IPS-NIHi7 (cell line): ENCODE measurements around the gene PCNT.

ENCODE experiments used
- DNase-seq: peaks from one replicate; pipeline ENCODE4 v3.0.0; 2012; ENCODE audit warnings: mixed read lengths; ENCODE audit errors: extremely low spot score

PCNT gene

GRCh38 chr21:46323710-46324389, at the start of gene PCNT, which contains the start of gene C21orf58:
TSS of gene PCNT (plus strand) at chr21:46324156. CDS start at chr21:46324229, 73 bp downstream.
TSS of gene C21orf58 (minus strand) at chr21:46323870. CDS start at chr21:46322738, 1,132 bp downstream.
- peak; percentile 99 for DNase-seq

DNA sequence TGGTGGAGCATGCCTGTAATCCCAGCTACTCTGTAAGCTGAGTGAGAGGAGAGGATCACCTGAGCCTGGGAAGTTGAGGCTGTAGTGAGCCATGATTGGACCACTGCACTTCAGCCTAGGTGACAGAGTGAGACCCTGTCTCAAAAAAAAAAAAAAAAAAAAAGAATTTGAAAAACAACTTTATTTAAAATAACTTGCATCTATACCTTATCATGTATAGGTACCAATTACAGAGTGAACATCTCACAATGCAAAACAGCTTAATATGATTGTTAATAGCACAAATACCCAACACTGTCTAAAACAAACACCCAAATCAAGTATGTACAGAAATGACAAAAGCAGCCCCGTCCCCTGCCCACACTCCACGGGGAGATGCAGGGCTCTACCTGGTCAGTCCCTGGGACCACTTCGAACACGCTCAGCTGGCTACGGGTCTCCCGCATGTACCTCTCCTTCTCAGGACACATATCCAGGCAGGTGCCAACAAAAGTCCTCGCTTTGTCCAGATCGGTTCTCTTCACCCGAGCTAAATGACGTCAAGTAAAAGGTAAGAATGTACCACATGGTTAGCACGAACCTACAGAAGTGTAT, 49.1 kb upstream of the PCNT start:
- DNase-seq = no peak

- no peak for DNase-seq
Observed at GRCh38 chr21:46284077-46284644, 39.8 kb upstream of the PCNT start.

DNA sequence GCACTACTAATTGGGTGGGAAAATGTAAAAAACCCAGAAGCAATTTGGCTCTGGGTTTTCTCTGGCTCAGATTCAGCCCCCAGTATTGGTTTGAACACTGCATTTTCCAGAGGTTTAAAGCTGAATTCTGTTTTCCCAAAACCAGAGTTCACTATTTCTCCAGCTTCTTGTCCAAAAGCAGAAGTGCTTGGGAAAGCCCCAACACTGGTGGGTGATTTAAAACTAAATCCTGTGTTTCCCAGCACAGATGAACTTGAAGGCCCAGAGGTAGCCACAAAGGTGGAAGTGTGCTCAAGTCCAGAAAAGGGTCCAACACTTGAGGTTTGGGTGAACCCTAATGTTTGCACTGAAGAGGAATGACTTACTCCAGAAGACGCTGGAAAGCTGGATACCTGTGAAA, 39.2 kb upstream of the PCNT start:
- DNase-seq = no peak

DNA sequence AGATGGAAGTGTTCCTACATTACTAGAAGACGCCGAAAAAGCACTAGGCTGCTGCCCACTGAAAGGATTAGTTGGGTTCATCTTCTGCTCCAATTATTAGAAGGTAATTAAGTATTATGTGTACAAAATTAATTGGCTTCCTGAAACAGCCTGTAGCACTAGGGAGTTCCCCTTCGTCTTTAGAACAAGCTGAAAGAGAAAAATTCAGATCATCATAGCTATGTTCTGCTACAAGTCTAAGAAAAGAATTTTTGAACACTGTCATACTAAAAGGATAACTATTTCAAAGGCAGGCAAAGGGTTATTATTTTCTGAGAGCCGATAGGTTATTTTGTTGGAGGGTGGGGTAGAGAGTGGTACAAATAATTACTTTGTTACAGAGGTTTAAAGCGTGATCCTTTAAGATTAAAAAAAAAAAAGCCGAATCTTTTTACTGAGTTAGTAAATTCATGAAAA, 38.7 kb upstream of the PCNT start, which contains the start of gene MCM3AP:
MCM3AP (minus strand) TSS at position 406 of the 456 bp plus-strand sequence; CDS start at position 81, 325 bp downstream.
- DNase-seq = no peak

DNA sequence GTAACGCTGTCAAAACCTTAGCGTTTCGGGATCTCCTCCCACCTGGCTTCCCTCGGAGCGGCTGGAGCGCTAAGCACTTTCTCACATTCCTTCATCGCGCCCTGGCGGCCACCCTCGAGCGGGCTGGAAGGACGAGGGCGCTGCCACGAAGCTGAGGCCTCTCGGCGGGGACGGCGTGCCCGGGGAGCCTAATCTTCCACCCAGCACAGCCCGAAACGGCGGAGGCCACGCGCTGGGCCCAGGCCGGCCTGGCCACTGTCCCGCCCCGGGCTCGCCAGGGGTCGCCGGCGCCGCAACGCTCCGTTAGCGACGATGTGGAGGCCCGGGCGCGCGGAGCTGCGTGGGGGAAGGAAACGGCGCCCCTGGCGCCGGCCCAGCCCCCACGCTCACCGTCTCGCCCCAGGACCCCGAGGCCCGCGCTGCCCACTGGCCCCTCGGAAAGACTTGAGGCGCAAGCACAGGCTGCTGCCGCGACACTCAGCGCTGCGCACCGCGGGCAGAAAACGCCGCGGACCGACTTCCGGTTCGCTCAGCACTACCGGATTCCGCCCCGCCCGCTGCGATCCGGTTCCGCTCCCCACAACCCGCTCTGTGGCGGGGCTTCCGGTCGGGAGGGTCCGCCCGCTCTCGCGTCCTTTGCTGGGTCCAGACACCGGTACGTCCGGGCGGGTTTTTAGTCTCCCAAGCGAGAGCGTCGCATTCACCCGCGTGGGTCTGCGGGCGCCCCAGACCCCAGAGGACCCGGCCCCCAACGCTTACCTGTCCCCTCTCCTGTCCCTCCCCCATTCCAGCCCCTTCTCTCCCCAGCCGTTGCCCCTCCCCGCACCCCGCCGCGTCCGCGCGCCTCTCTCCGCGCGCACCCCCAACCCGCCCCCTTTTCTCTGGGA, 38.0 kb upstream of the PCNT start, which contains the start of gene YBEY:
YBEY (plus strand) TSS at position 582 of the 887 bp plus-strand sequence. CDS start 572 bp downstream, outside the sequence.
- DNase-seq = peak; percentile 96

DNA sequence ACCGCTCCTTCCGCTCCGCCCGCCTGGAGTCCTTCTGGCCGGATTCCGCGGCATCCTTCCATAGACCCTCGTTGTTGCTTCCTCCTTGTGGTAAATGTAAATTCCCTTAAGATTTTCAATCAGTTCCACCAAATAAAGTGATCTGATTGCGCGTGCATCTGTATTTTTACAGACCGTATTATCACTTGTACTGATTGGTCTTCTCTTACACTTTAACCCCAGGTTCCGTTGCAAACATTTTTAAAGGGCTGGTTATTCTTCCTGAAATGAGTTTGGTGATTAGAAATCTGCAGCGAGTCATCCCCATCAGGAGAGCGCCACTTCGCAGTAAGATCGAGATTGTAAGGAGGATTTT, 37.3 kb upstream of the PCNT start:
- no peak for DNase-seq

- DNase-seq = no peak
Observed at GRCh38 chr21:46287541-46287940, 36.4 kb upstream of the PCNT start.

GRCh38 chr21:46289655-46290179, 34.2 kb upstream of the PCNT start:
- DNase-seq = no peak

DNA sequence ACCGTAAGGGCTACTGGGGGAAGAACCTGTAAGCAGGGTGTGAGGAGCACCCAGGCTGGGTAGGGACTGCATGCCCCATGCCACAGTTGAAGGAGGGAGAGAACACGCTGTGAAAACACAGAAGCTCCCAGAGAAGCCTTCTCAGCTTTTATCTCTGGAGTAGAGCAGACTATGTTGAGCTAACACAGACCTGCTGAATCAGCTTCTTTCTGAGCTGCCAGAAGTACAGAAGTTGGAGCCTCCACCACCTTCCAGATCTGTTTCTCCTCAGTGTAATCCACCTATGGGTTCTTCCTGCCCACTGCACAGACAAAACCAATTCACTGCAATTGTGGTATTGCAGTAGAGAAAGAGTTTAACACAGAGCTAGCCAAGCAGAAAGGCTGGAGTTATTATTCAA, 32.4 kb upstream of the PCNT start:
- no peak for DNase-seq

DNA sequence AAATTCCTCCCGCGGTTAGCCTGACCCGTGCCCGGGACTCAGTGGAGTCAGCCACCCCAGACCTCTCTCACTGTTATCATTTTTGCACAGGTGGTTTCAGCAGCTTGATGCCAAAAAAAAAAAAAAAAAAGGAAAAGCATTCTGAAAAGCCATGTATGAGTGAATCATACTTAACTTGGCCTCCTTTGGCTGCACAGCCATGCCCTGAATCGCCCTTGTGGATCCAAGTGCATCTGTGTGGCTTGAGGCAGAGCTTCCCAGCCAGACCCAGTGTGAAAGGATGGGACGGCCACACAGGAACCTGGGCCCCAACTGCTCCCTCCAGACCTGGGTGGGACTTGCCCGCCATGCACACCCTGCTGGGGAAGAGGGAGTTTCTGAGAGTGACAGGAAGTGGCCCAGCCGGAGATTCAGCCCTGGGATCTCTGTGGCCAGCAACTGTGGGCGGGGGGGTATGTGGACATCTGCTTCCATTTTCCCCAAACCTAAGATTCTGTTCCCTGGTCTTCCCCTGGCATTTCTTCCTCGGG, 29.2 kb upstream of the PCNT start:
- DNase-seq = no peak

DNA sequence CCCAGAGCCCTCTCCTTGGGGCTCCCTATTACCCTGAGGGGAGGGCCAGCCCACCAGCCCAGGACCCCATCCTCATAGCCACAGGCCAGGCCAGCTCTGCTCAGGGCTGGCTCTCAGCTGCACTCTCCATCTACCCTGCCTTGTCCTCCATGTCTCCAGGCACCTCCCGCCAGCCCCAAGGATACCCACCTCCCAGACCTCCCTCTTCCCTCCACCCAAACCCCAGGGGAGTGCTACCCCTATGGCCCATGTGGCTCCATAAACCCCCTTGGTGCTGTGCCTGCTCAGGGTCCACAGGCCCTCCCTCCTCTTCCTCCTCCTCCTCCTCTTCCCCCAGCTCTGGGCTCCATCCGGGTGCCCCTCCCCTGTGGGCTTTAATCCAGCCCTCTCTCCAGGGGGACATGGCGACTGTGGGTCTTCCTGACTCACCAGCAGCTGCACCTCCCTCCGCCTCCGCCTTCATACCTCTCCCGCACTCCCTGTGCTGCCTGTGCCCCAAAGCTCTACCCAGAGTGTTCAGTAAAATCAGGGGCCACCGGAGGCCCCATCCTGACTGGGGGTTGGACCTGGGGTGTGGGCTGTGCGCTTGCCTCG, 28.7 kb upstream of the PCNT start:
- DNase-seq = peak; percentile 41

- DNase-seq = no peak
Observed at GRCh38 chr21:46295996-46296752, 27.8 kb upstream of the PCNT start.

- DNase-seq = peak; percentile 46
Observed at GRCh38 chr21:46297338-46298271, 26.4 kb upstream of the PCNT start.

DNA sequence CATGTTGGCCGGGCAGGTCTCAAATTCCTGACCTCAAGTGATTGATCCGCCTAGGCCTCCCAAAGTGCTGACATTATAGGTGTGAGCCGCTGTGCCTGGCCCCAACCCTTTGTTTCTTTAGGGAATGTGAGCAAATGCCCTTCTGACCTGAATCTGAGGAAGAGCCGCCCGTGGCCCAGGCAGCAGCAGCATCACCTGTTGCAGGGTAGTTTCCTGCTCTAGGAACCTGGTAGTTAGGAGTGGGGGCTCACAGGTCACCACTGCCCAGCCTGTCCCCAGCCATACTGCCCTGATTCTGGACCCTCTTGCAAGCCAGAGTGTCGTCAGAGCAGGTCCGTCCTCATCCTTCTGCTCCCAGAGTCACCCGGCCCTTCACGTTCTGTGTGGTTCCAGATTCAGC, 24.8 kb upstream of the PCNT start:
- no peak for DNase-seq

DNA sequence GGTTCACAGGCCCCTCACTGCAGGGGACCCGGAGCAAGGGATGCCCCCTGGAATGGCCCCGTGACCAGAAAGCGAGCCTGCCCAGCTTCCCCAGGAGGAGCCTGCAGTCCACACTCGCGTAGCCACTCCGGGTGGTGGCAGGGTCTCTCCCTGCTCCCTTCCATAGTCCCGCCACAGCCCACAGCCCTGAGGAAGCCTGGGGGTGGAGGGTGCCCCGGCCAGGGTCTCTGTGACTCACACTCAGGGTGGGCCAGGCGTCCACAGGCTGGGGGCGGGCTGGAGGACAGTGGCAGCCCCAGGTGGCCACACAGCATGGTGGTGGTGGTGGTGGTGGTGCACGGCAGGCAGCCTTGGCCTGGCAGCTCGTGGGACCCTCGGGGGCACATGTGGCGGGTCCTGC, 22.2 kb upstream of the PCNT start:
- no peak for DNase-seq

DNA sequence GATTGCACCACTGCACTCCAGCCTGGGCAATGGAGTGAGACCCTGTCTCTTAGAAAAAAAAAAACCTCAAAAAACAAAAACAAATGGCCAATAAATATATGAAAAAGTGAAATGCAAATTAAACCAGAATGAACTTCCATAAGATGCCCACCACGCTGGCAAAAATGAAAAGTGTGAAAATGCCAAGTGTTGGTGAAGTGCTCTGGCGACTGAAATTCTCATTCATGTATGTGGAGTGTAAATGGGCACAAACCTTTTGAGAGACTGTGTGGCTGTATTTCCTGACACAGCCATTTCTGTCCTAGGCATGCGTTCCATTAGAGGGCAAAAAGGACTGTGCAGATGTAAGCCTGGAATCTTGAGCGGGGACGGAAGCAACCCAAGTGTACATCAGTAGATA, 19.5 kb upstream of the PCNT start:
- no peak for DNase-seq

DNA sequence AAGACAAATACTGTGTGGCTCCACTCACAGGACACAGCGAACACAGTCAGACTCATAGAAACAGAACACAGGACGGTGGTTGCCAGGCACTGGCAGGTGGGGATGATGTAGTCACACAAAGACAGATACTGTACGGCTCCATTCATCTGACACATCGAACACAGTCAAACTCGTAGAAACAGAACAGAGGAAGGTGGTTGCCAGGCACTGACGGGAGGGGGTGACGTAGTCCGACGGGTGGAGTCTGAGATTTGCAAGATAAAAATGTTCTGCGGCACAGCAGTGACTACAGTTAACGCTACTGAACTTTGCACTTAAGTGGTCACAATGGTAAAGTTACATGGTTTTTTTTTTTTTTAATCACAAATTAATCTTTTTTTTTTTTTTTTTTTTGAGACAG, 19.0 kb upstream of the PCNT start:
- no peak for DNase-seq

DNA sequence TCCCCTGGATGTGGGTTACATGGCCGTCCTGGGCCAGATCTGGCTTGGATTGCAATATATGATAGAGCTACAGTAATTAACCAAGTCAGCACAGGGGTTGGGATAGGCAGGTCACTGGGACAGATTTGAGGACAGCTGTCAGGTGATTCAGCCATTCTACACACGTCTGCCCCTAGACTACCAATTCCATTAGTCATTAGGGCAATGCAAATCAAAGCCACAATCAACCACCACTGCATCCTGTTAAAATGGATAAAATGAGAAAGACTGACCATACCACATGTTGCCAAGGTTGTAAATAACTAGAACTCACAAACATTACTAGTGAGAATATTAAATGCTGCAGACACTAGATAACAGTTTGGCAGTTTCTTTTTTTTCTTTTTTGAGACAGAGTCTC, 16.3 kb upstream of the PCNT start:
- DNase-seq = no peak
